Hepatocyte (in vitro differentiated cells): ENCODE measurements around the gene CACNA1B.
"Not testable (repeated sequence)": the region's sequence is repeated elsewhere in the genome, so short reads cannot be mapped to it uniquely, and the experiment has no call there.

Source experiments
- EZH2 ChIP-seq: fragments of 200-600 bp; sonication (generic); IDR thresholded peaks from 2 replicates; pipeline ENCODE4 v1.6.1; 2016; ENCODE audit warnings: antibody characterized with exemption, mild to moderate bottlenecking, borderline replicate concordance
- EZH2phosphoT487 ChIP-seq: fragments of 200-600 bp; sonication (generic); IDR thresholded peaks from one replicate; pipeline ENCODE4 v1.6.1; 2018; ENCODE audit warnings: antibody characterized with exemption, mild to moderate bottlenecking, low read depth, moderate library complexity; ENCODE audit not compliant: unreplicated experiment, severe bottlenecking
- TF ChIP-seq, protein P1 (sequence below): fragments of 200-600 bp; sonication (generic); IDR thresholded peaks from 2 replicates; pipeline ENCODE4 v1.5.1; 2016; ENCODE audit warnings: antibody characterized with exemption, mild to moderate bottlenecking; ENCODE audit not compliant: poor library complexity

DNA sequence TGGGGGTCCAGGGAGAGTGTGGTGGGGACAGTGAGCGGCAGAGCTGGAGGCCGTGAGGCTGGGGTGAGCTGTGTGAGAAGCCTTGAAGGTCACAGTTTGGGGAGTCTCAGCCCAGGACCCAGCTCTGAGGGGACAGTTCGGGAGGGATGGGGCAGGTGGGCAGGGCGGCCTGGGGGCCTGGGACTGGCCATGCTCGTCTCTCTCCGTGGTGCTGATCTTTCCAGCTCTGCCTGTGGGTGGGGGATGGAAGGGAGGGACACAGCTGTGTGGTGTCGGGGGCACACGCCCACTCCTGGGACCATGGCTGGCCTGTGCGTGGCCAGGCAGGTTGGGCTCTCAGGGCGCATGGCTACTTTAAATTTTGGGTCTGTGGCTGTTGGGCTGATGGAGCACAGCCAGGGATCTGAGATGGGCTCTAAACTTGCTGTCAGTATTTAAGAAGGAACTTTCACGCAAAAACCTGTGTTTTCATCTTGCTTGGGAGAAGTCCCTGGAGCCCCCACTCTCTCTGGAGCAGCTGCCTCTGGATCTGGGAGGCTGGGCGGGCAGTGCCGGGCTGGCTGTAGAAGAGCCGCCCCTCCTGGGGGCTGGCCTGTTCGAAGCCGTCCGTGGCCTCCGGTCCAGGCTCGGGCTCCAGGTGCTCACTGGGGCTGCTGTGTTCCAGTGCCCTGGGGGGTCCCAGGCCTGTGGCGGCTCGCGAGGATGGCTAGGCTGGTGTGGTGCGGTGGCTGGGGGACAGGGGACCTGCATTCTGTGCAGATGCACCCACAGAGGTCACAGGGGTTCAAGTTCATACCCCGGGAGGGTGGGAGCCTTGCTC lies 13.4 kb downstream of the CACNA1B start:
- TF ChIP-seq, protein P1, sequence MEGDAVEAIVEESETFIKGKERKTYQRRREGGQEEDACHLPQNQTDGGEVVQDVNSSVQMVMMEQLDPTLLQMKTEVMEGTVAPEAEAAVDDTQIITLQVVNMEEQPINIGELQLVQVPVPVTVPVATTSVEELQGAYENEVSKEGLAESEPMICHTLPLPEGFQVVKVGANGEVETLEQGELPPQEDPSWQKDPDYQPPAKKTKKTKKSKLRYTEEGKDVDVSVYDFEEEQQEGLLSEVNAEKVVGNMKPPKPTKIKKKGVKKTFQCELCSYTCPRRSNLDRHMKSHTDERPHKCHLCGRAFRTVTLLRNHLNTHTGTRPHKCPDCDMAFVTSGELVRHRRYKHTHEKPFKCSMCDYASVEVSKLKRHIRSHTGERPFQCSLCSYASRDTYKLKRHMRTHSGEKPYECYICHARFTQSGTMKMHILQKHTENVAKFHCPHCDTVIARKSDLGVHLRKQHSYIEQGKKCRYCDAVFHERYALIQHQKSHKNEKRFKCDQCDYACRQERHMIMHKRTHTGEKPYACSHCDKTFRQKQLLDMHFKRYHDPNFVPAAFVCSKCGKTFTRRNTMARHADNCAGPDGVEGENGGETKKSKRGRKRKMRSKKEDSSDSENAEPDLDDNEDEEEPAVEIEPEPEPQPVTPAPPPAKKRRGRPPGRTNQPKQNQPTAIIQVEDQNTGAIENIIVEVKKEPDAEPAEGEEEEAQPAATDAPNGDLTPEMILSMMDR = not testable (repeated sequence)
- not testable (repeated sequence) for TF ChIP-seq EZH2, EZH2phosphoT487
